Kidney (tissue), 14 donors: ENCODE measurements around the gene FAM120A. TPM values are rescaled to one million over a fixed set of nuclear protein-coding genes. Genes with fewer than 3 reads are reported as not detected.

ENCODE experiments used
- DNase-seq, 5 donors: peaks; one replicate each; pipeline ENCODE4 v3.0.0-alpha.2; 2013 to 2020
- FAIRE-seq: peaks from 2 replicates; lab custom pipeline; 2012; peaks lifted over from hg19 to GRCh38; lab: Jason Lieb, UNC
- H3K27ac ChIP-seq, 2 donors: one replicate each; pipeline ENCODE4 v1.7.0; 2013; ENCODE audit warnings: low read depth in 2 of 2, low read length in 2 of 2, inconsistent platforms in 1 of 2
- H3K27me3 ChIP-seq: one replicate; pipeline ENCODE4 v1.7.1; 2013; ENCODE audit warnings: low read length, inconsistent platforms; ENCODE audit not compliant: control insufficient read depth, insufficient read depth
- H3K36me3 ChIP-seq, 3 donors: one replicate each; pipeline versions ENCODE4 v1.7.0 to v1.7.1; 2013; ENCODE audit warnings: low read length in 3 of 3, control low read depth in 1 of 3, inconsistent platforms in 1 of 3; ENCODE audit not compliant: insufficient read depth in 3 of 3, control insufficient read depth in 2 of 3
- H3K4me1 ChIP-seq, 3 donors: one replicate each; pipeline versions ENCODE4 v1.7.0 to v1.7.1; 2013; ENCODE audit warnings: low read length in 3 of 3, inconsistent platforms in 1 of 3, low read depth in 1 of 3; ENCODE audit not compliant: control insufficient read depth in 2 of 3, insufficient read depth in 2 of 3
- H3K4me3 ChIP-seq, 3 donors: one replicate each; pipeline versions ENCODE4 v1.7.0 to v1.8.1; 2013; ENCODE audit warnings: low read length in 3 of 3, control low read depth in 1 of 3, inconsistent platforms in 1 of 3
- H3K9ac ChIP-seq, 3 donors: one replicate each; pipeline versions ENCODE4 v1.7.0 to v1.7.1; 2013; ENCODE audit warnings: low read length in 3 of 3, control low read depth in 1 of 3, inconsistent platforms in 1 of 3
- H3K9me3 ChIP-seq, 3 donors: one replicate each; pipeline versions ENCODE4 v1.7.0 to v1.7.1; 2013; ENCODE audit warnings: low read length in 3 of 3, control low read depth in 1 of 3, inconsistent platforms in 1 of 3; ENCODE audit not compliant: control insufficient read depth in 2 of 3, insufficient read depth in 1 of 3
- CTCF ChIP-seq: IDR thresholded peaks from 3 replicates; pipeline ENCODE4 v1.5.1; 2012; ENCODE audit warnings: mild to moderate bottlenecking, moderate library complexity, borderline replicate concordance; ENCODE audit not compliant: insufficient read depth; ENCODE audit errors: extremely low read depth
- intact Hi-C: fragments of 100-400 bp; cut with DNase I; formaldehyde crosslinking; loops from one replicate; pipeline ENCODE4 v1.11.1; 2022
- polyA plus RNA-seq: library from polyadenylated mRNA; stranded (reverse); fragments of 350-450 nt; fragmentation: Illumina TruSeq; extraction: RNeasy Lipid Tissue Mini Kit (QIAGEN cat#74804); gene quantifications from one replicate; pipeline ENCODE4 v1.2.3, GENCODE V29; 2014; ENCODE audit warnings: low read depth, low replicate concordance; ENCODE audit not compliant: insufficient read depth
- total RNA-seq: library from RNA; stranded (reverse); fragmentation: NEBNext Ultra II Directional; extraction: Animal tissue kit (Norgen Biotek cat#: 25700); gene quantifications from one replicate; pipeline ENCODE4 v1.2.1, GENCODE V29; 2021
- donor health status: control.
- donor health status: control.
- donor health status: control.
- donor health status: control.
- donor health status: control.
- donor health status: DM: yes; HTN: yes; CAD: no.
- donor health status: Normal renal cell carcinoma (clear cell type).

FAM120A gene
- total and polyA plus RNA-seq, 2 donors from 2014 or later, result 43.7 to 127 TPM

- Histone ChIP-seq H3K9me3 (no peaks in the 10 kb centered on the region), H3K9ac (no peak overlapping the region), H3K27me3 (no peaks in the 10 kb centered on the region), H3K4me1 (peaks cover 0 to 5% (median 5%) of the 10 kb centered on the region in 3 donors), H3K27ac (no peak overlapping the region), H3K4me3 (no peak overlapping the region), H3K36me3 (peaks cover 0 to under 1% (median 0%) of the 10 kb centered on the region in 3 donors)
- intact Hi-C loops, result no loop called here
- FAIRE-seq (no peak), DNase-seq (peak in 1 of 5 donors; percentile 42)
- TF ChIP-seq CTCF, result no peak
These were observed 149.0 kb downstream of the FAM120A start for GRCh38 chr9:93600504-93600903.

- H3K9me3 ChIP-seq, result no peaks in the 10 kb centered on the region
- FAIRE-seq (no peak), DNase-seq (no peak)
- no peak overlapping the region for H3K9ac ChIP-seq
- no peak for TF ChIP-seq CTCF
- H3K4me3 ChIP-seq, result no peak overlapping the region
- H3K4me1 ChIP-seq, result peaks cover 0 to 5% (median 5%) of the 10 kb centered on the region in 3 donors
- H3K27me3 ChIP-seq, result no peaks in the 10 kb centered on the region
- H3K36me3 ChIP-seq, result no peaks in the 10 kb centered on the region
- intact Hi-C loops, result no loop called here
- H3K27ac ChIP-seq, result no peak overlapping the region
These were observed 149.6 kb downstream of the FAM120A start for GRCh38 chr9:93601063-93601462.

DNA sequence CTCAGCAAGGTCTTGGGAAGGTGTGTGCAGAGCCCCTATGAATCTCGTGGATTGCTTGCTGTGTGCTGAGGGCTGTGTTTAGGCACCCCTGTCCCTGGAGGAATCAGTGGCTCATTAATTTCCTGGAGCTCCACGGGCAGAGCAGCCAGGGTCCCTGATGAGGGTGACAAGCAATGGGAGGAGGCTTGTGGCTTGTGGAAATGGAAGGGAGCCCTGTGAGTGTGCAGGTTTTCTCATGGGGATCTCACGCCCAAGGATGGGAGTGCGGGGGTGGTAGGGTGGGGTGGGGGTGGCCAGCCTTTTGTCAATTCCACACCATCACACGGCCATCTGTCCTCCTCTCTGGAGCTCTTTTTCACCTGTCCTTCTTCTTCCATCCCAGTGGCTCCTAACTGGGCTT lies 150.2 kb downstream of the FAM120A start:
- no peak for FAIRE-seq

More for the DNA sequence above, 150.2 kb downstream of the FAM120A start:
- Histone ChIP-seq H3K9me3 (peaks cover 0 to 3% (median 0%) of the 10 kb centered on the region in 3 donors), H3K27ac (no peak overlapping the region), H3K36me3 (no peaks in the 10 kb centered on the region), H3K9ac (no peak overlapping the region), H3K4me3 (no peak overlapping the region), H3K27me3 (no peaks in the 10 kb centered on the region), H3K4me1 (peaks cover 0 to 5% (median 5%) of the 10 kb centered on the region in 3 donors)
- no peak for DNase-seq
- intact Hi-C loops, result no loop called here
- TF ChIP-seq CTCF, result no peak
